ENCODE results near the gene PAWR.
"Not testable (repeated sequence)": the region's sequence is repeated elsewhere in the genome, so short reads cannot be mapped to it uniquely, and the experiment has no call there.

Gene PAWR

DNA sequence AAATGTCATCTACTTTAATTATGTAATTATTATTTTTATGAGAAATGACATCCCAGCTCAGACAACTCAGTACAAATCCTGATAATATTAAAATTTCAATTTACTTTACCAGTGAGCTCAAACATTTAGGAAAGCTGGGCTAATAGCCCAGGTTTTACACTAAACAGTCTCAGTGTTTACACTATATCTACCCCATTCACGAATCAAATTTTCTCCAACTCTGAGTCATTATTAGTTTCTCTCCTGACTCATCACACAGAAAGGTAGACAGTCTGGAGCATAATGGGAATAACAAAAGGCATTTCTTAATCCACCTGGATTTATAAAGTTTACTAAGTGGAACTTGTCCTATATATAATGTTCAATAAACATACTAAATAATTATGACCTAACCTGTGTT is 5.7 kb downstream of the PAWR start:
- no peak for DNase-seq

GRCh38 chr12:79684338-79684737 is 6.4 kb downstream of the PAWR start:
- not testable (repeated sequence) for DNase-seq

GRCh38 chr12:79682593-79682992 is 8.2 kb downstream of the PAWR start:
- DNase-seq = no peak

DNA sequence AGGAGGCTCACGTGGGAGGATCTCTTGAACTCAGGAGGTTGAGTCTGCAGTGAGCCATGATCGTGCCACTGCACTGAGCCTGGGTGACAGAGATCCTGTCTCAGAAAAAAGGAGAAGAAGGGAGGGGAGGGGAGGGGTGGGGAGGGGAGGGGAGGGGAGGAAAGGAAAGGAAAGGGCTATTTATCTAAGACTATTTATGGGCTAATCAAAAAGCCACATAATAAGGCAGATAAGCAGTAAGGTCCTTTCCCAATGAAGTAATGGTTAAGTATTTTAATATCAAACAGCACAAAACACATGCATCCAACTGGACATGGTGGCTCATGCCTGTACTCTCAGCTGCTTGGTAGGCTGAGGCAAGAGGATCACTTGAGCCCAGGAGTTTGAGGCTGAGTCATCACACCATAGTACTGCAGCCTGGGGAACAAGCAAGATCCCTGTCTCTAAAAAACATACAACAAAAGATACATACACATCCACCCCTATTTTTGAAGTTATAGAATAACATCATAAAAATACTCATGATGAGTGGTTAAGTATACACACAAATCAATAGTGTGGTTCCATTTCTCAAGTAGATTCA is 9.7 kb downstream of the PAWR start:
- DNase-seq = no peak

- no peak for DNase-seq
Measured at GRCh38 chr12:79680051-79680450, 10.7 kb downstream of the PAWR start.

DNA sequence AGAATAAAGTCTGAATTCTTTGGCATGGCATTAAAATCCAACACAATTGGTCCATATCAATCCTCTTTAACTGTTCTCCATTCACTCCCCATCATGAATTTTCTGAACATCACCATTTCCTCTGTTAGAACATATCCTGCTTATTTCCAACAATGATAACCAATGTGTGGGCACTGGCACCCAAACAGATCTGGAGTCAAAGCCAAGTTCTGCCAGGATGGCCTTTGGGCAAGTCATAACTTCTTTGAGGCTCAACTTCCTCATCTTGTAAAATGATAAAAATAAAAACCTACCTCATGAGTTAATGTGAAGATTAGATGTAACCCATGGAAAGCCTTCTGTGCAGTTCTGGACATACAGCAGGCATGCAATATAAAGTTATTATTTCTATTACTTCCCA is 12.5 kb downstream of the PAWR start:
- no peak for DNase-seq

GRCh38 chr12:79677672-79678071 is 13.1 kb downstream of the PAWR start:
- no peak for DNase-seq

GRCh38 chr12:79676579-79676978 is 14.2 kb downstream of the PAWR start:
- no peak for DNase-seq

DNA sequence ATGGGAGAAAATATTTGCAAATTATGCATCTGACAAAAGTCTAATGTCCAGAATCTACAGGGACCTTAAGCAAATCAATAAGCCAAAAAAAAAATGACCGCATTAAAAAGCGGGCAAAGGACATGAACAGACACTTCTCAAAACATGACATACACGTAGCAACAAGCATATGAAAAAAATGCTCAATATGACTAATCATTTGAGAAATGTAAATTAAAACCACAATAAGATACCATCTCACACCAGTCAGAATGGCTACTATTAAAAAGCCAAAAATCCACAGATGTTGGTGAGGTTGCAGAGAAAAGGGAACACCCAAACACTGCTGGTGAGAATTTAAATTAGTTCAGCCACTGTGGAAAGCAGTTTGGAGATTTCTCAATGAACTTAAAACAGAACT is 16.1 kb downstream of the PAWR start:
- no peak for DNase-seq

DNA sequence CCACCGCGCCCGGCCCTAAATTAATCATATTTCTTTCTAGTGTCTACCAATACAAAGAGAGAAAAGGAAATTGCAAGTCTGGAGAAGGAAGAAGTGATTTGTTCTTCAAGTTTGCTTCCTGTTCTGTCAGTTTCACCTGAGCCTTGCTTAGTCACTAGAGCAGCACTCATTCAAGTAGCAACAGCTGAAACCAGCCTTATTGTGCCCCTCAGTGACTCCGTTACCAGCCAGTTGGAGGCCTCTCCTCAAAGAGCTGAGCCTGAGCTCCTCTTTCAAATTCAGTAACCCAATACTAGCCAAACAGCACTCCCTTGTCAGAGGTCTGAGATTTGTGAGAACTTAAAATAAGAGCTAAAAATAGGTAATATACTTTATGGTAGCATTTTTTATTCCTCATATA is 17.4 kb downstream of the PAWR start:
- no peak for DNase-seq

DNA sequence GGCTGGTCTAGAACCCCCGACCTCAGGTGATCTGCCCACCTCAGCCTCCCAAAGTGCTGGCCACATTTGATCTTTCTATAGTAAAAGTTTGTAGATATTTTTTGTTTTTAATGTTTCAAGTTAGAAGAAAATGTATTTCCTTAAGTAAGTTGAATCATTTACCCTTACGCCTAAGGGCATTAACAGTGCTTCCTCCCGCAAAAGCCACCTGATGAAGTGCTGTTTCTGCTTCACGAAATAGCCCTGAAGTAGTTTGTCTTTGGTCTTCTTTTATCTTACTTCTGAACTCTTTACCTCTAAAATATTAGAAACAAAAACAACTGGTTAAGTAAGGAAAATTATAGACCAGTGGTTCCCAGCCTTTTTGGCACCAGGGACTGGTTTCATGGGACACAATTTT is 22.7 kb downstream of the PAWR start:
- DNase-seq = no peak

- no peak for DNase-seq
Measured at GRCh38 chr12:79665212-79665887, 25.4 kb downstream of the PAWR start.

DNA sequence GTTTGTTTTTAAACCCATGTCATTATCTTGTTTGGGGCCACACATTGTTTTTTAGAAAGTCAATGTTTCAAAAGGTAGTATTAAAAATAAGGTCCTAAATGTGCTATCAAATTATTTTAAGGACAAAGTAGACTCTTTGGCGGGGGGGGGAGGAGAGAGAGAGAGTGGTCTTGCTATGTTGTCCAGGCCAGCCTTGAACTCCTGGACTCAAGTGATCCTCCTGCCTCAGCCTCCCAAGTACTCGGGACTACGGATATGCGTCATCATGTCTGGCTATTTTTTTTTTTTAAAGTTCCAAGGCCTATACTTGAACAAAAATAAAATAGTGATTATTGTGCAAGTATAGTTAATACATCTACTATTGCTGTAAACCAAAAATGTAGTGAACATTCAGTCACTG is 26.2 kb downstream of the PAWR start:
- DNase-seq = no peak

DNA sequence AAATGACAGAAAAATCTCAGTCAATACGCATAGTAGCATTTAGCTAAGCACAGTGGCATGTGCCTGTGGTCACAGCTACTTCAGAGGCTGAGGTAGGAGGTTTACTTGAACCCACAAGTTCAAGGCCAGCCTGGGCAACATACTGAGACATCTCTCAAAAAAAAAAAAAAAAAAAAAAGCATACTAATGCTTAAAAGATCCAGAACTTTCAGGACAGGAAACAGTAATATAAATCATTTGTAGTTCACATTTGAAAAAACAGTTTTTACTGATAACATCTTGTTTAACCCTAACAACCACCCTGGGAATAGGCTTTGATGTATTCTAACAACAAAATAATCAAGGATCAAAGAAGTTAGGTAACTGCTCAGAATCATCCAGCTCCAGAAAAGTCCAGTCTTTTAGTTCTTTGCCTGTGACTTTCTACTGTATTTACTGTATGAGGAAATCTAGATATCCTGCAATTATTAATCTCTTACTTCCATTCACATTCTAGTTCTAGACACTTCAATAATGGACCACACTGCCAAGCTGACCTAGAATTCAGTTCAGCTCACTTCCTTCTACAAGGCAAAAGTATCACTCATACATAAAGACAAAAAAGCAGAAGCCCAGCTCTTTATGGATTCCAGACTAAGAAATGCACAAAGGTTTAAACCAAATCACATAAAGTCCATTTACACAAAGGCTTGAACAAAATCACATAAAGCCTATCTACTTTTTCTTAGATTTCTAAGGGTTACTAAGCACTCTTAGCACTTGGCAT is 28.5 kb downstream of the PAWR start:
- DNase-seq = no peak

DNA sequence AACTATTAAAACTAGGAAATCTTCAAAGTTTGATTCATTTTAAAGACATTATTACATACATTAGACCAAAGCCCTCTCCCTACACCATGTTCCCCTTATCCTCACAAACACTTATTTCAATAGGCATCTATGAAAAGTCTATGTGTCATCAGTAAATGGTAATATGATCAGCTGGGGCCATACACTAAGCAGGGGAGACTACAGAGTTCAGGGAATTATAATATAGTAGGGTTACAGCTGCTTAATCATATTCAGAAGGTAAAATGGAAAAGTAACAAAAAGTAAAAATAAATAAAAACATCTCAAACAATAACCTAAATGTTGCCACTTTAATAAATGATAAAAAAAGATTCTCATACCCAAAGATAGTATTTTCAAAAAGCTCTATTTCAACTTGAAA is 29.1 kb downstream of the PAWR start:
- DNase-seq = no peak

- DNase-seq = no peak
Measured at GRCh38 chr12:79659961-79660431, 30.8 kb downstream of the PAWR start.

DNA sequence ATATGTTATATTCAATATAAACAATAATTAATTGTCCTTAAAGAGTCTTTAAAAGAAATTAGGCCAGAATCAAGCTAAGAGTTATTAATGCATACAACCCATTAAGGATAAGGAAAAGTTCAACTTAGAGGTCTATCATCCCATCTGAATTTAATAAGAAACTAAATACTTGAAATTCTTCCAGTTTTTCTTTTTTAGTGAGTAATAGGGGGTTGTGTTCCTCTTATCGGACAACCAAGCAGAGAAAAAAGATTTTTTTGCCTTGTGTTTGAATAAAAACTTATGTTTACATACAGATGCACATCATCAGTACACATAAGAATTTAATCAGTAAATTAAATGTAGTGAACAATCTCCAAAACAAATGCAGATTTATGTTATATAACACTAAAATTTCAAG is 32.5 kb downstream of the PAWR start:
- DNase-seq = no peak

- DNase-seq = no peak
Measured at GRCh38 chr12:79657136-79657535, 33.6 kb downstream of the PAWR start.

- no peak for DNase-seq
Measured at GRCh38 chr12:79655036-79655435, 35.7 kb downstream of the PAWR start.

- no peak for DNase-seq
Measured at GRCh38 chr12:79652521-79652920, 38.2 kb downstream of the PAWR start.

GRCh38 chr12:79650440-79650839 is 40.3 kb downstream of the PAWR start:
- DNase-seq = no peak

- no peak for DNase-seq
Measured at GRCh38 chr12:79648881-79649280, 41.9 kb downstream of the PAWR start.

DNA sequence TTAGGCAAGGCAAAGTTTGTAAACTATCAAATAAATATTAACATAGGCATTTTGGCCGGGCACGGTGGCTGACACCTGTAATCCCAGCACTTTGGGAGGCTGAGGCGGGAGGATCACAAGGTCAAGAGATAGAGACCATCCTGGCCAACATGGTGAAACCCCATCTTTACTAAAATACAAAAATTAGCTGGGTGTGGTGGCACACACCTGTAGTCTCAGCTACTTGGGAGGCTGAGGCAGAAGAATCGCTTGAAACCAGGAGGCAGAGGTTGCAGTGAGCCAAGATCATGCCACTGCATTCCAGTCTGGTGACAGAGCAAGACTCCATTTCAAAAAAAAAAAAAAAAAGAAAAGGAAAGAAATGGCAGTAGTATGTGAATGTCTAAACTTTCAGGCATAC is 43.9 kb downstream of the PAWR start:
- DNase-seq = not testable (repeated sequence)

- no peak for DNase-seq
Measured at GRCh38 chr12:79645235-79645630, 45.5 kb downstream of the PAWR start.

Data from CD4-positive, alpha-beta T cell treated with Interleukin-4 for 1 hour (primary cell).